Transverse colon (tissue), 4 donors: ENCODE measurements around the gene NLGN1. TPM values are rescaled to one million over a fixed set of nuclear protein-coding genes. Genes with fewer than 3 reads are reported as not detected.

Source experiments
- DNase-seq: peaks from one replicate; pipeline ENCODE4 v3.0.0-alpha.2; 2019
- H3K27ac ChIP-seq, 4 donors: fragments of 200-600 bp; sonication (generic); 2 replicates each; pipeline ENCODE4 v1.5.1; 2016 to 2018; ENCODE audit warnings: inconsistent platforms in 4 of 4
- H3K27me3 ChIP-seq: fragments of 200-600 bp; sonication (generic); 2 replicates; pipeline ENCODE4 v1.5.1; 2017; ENCODE audit warnings: inconsistent platforms
- H3K36me3 ChIP-seq, 4 donors: fragments of 200-600 bp; sonication (generic); 2 replicates each; pipeline ENCODE4 v1.5.1; 2017 to 2019; ENCODE audit warnings: inconsistent platforms in 4 of 4
- H3K4me1 ChIP-seq, 4 donors: fragments of 200-600 bp; sonication (generic); 2 replicates each; pipeline ENCODE4 v1.5.1; 2017 to 2020; ENCODE audit warnings: inconsistent platforms in 4 of 4
- H3K4me3 ChIP-seq, 4 donors: fragments of 200-600 bp; sonication (generic); 1 replicate in 1 of 4; 2 replicates in 3 of 4; pipeline versions ENCODE4 v1.5.1 to v1.6.1; 2017 to 2019; ENCODE audit warnings: inconsistent platforms in 4 of 4
- H3K9me3 ChIP-seq, 2 donors: fragments of 200-600 bp; sonication (generic); 2 replicates each; pipeline ENCODE4 v1.5.1; 2017 to 2019; ENCODE audit warnings: inconsistent platforms in 2 of 2
- CTCF ChIP-seq, 5 experiments: fragments of 200-600 bp in 3 of 5; fragments of 450-650 bp in 2 of 5; sonication (generic) in 3 of 5; IDR thresholded peaks; 1 replicate in 2 of 5; 2 replicates in 3 of 5; pipeline ENCODE4 v1.5.1; 2016 to 2017; ENCODE audit warnings: antibody characterized with exemption in 5 of 5, inconsistent platforms in 3 of 5, mild to moderate bottlenecking in 2 of 5, moderate library complexity in 1 of 5
- EP300 ChIP-seq: sonication (generic); formaldehyde crosslinking; IDR thresholded peaks from one replicate; pipeline ENCODE4 v1.6.1; 2017; ENCODE audit warnings: antibody characterized with exemption, low read depth
- POLR2A ChIP-seq: fragments of 450-650 bp; IDR thresholded peaks from one replicate; pipeline ENCODE4 v1.6.1; 2016; ENCODE audit warnings: antibody characterized with exemption, mild to moderate bottlenecking, moderate library complexity
- POLR2AphosphoS5 ChIP-seq, 3 donors: sonication (generic); formaldehyde crosslinking; IDR thresholded peaks; one replicate each; pipeline ENCODE4 v1.6.1; 2016; ENCODE audit warnings: antibody characterized with exemption in 3 of 3
- WGBS, 2 donors: methylation state at CpG; one replicate each; pipeline ENCODE4 v1.1.5; 2018; ENCODE audit warnings: low coverage in 1 of 2; 5-methylcytosine and 5-hydroxymethylcytosine counted together
- in situ Hi-C, 4 donors: fragments of 200-750 bp; cut with MboI; loops; one replicate each; pipeline versions ENCODE4 v1.15.0 to v1.15.1; 2017; ENCODE audit warnings: low sequenced_read_pairs in 3 of 4, low pct_ligation_motif_present in 1 of 4, low pct_unique_long_range_greater_than_20kb in 1 of 4
- intact Hi-C: fragments of 100-400 bp; cut with DNase I; formaldehyde crosslinking; loops from one replicate; pipeline ENCODE4 v1.15.1; 2023; ENCODE audit warnings: low total_unique reads
- total RNA-seq, 4 donors: library from RNA; depleted of rRNA; stranded (reverse); fragments of >200 nt; gene quantifications; one replicate each; pipeline ENCODE4 v1.1.0, GENCODE V29; 2016

The NLGN1 gene
- total RNA-seq, 4 donors from 2014 or later: 0.40 to 5.2 (median 1.9) TPM; not detected in 1

- in situ Hi-C loops: no loop called here
- Histone ChIP-seq H3K27me3 (no peaks in the 10 kb centered on the region), H3K9me3 (no peaks in the 10 kb centered on the region), H3K4me3 (no peak overlapping the region), H3K27ac (no peak overlapping the region), H3K36me3 (no peaks in the 10 kb centered on the region), H3K4me1 (no peaks in the 10 kb centered on the region)
- DNase-seq: no peak
- TF ChIP-seq POLR2AphosphoS5 (IDR thresholded peaks at IDR 0.05) (no peak), EP300 (no peak), CTCF (IDR thresholded peaks at IDR 0.05) (no peak), POLR2A (no peak)
- WGBS, 2 donors: 56 to 58% methylated on average over 2 to 3 of the region's 3 CpGs
- intact Hi-C loops: no loop called here
These were observed 772.2 kb downstream of the NLGN1 start for GRCh38 chr3:174169736-174170135.

DNA sequence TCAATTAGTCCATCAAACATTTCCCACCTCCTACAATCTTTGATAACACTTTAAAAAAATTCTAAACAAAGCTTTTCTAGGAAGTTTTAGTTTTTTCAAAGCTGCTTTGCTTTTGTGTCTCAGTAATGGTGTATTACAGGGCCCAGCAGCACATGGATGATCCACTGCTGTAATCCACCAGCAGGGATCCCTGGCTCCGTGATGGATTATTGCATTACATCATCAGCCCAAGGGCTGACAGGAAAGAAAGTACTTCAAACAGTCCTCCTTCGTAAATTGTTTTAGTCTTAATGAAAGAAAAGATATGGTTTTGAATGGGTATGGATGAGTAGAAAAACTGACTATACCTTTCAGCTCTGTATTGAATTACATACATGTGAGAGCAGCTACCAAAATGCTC, 772.7 kb downstream of the NLGN1 start:
- Histone ChIP-seq H3K27me3 (no peaks in the 10 kb centered on the region), H3K4me3 (no peak overlapping the region), H3K36me3 (no peaks in the 10 kb centered on the region), H3K27ac (no peak overlapping the region), H3K9me3 (no peaks in the 10 kb centered on the region), H3K4me1 (no peaks in the 10 kb centered on the region)
- in situ Hi-C loops (no loop called here), intact Hi-C loops (no loop called here)
- WGBS, 2 donors: 65 to 79% methylated on average over 2 of the region's 2 CpGs
- no peak for TF ChIP-seq POLR2A
- no peak for TF ChIP-seq POLR2AphosphoS5 (IDR thresholded peaks at IDR 0.05)
- no peak for TF ChIP-seq EP300
- TF ChIP-seq CTCF (IDR thresholded peaks at IDR 0.05): no peak
- DNase-seq: no peak

DNA sequence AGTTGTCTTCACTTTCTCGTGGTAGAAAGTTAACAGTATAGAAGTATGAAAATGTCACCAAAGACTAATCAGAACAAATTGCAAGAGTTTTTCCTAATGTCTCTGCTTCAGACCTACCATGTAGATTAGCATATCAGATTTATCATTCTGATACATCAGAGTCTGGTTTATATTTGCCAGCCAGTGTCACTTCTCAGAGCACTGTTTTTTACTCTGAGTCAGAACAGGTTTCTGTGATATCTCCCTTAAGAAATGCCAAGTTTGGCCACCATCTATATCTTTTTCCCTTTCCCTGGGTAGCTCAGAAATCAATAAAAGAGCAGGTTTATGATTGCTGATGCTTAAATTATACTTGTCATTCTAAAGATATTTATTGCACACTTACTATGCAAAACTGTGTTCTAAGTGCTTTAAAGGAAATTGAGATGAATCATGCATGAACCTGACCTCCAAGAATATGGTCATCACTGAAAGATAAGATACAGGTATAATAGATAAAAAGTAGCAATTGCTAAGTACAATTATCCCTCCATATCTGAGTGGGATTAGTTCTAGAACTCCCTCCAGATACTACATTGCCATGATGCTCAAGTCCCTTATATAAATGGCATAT, 788.9 kb downstream of the NLGN1 start:
- WGBS, 2 donors: 73 to 92% methylated on average over 1 of the region's 1 CpG
- intact Hi-C loops: no loop called here
- DNase-seq: no peak

DNA sequence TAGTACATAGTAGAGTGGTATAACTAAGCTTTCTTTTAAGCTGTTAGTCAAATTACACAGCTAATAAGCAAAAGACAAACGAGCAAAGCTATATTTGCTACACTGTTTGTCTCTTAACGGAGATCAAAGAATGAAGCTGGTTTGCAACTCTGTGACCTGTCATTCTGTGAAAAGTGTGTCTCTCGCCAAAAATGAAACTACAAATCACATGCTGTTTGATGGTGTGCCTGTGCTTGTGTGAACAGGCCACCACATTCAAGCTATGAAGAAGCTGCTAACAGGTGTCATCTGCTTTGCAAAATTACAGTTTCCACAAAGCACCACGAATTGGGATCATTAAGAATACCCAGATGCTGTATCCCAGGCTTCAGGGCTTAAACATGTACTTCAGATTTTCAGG, 793.8 kb downstream of the NLGN1 start:
- Histone ChIP-seq H3K9me3 (no peaks in the 10 kb centered on the region), H3K4me1 (no peaks in the 10 kb centered on the region), H3K27ac (no peak overlapping the region), H3K27me3 (no peaks in the 10 kb centered on the region), H3K36me3 (no peaks in the 10 kb centered on the region), H3K4me3 (no peak overlapping the region)
- DNase-seq: no peak
- intact Hi-C loops: no loop called here
- no peak for TF ChIP-seq CTCF (IDR thresholded peaks at IDR 0.05)
- no peak for TF ChIP-seq POLR2AphosphoS5 (IDR thresholded peaks at IDR 0.05)
- no peak for TF ChIP-seq EP300
- TF ChIP-seq POLR2A: no peak
- WGBS, 2 donors: 11 to 31% methylated on average over 3 to 4 of the region's 4 CpGs
- in situ Hi-C loops: no loop called here

More for the DNA sequence above, 788.9 kb downstream of the NLGN1 start:
- Histone ChIP-seq H3K9me3 (no peaks in the 10 kb centered on the region), H3K36me3 (no peaks in the 10 kb centered on the region), H3K27me3 (no peaks in the 10 kb centered on the region), H3K4me1 (no peaks in the 10 kb centered on the region), H3K27ac (no peak overlapping the region), H3K4me3 (no peak overlapping the region)
- TF ChIP-seq EP300: no peak
- no peak for TF ChIP-seq POLR2AphosphoS5 (IDR thresholded peaks at IDR 0.05)
- no peak for TF ChIP-seq CTCF (IDR thresholded peaks at IDR 0.05)
- TF ChIP-seq POLR2A: no peak
- in situ Hi-C loops: no loop called here
